Measurements from ENCODE around the gene UBE2QL1. TPM values are rescaled to one million over a fixed set of nuclear protein-coding genes. Genes with fewer than 3 reads are reported as not detected.

UBE2QL1 gene
- total RNA-seq, 1 donor from 2014 or later: 0.17 TPM

Other genes with a start within 250 kb of the UBE2QL1 start
- 45.7 and 50.1 TPM in 2 replicates for gene MED10, start 70.3 kb upstream of the UBE2QL1 start, total RNA-seq
- gene NSUN2, start 184.2 kb downstream of the UBE2QL1 start, total RNA-seq: 50.0 and 62.8 TPM in 2 replicates
- gene SRD5A1, start 184.6 kb downstream of the UBE2QL1 start, total RNA-seq: 30.0 and 37.4 TPM in 2 replicates